Fibroblast of villous mesenchyme (primary cell): ENCODE data around the gene LCT. TPM values are rescaled to one million over a fixed set of nuclear protein-coding genes. Genes with fewer than 3 reads are reported as not detected.

Experiments used
- DNase-seq: peaks from one replicate; pipeline ENCODE4 v3.0.0-alpha.2; 2010; ENCODE audit warnings: low read depth
- H3K4me3 ChIP-seq: 2 replicates; pipeline ENCODE4 v1.5.1; 2011; ENCODE audit warnings: low read depth, mild to moderate bottlenecking, low read length
- total RNA-seq: library from RNA; depleted of rRNA; stranded (reverse); fragments of >200 nt; gene quantifications from 2 replicates; pipeline ENCODE4 v1.2.3, GENCODE V29; 2012
- TF ChIP-seq, protein P1 (sequence below): IDR thresholded peaks from 2 replicates; pipeline ENCODE4 v1.5.1; 2012; ENCODE audit warnings: low read depth, mild to moderate bottlenecking, low read length; ENCODE audit not compliant: insufficient read depth

LCT gene
- total RNA-seq, 1 donor, result under 0.01 TPM

DNA sequence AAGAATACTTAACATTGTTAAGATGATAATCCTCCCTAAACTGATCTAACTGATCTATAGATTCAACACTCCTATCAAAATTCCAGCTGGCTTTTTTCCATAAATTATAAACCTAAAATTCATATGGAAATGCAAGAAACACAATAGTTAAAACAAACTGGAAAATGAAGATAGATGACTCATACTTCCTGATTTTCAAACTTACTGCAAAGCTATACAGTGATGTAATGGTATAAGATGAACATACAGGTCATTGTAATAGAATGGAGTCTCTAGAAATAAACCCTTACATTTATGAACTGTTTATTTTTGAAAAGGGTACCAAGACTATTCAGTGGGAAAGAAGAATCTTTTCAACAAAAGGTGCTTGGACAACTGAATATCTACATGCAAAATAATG is 63.1 kb downstream of the LCT start:
- DNase-seq, result peak; percentile 7
- H3K4me3 ChIP-seq, result no peak overlapping the region
- TF ChIP-seq, protein P1, sequence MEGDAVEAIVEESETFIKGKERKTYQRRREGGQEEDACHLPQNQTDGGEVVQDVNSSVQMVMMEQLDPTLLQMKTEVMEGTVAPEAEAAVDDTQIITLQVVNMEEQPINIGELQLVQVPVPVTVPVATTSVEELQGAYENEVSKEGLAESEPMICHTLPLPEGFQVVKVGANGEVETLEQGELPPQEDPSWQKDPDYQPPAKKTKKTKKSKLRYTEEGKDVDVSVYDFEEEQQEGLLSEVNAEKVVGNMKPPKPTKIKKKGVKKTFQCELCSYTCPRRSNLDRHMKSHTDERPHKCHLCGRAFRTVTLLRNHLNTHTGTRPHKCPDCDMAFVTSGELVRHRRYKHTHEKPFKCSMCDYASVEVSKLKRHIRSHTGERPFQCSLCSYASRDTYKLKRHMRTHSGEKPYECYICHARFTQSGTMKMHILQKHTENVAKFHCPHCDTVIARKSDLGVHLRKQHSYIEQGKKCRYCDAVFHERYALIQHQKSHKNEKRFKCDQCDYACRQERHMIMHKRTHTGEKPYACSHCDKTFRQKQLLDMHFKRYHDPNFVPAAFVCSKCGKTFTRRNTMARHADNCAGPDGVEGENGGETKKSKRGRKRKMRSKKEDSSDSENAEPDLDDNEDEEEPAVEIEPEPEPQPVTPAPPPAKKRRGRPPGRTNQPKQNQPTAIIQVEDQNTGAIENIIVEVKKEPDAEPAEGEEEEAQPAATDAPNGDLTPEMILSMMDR, result no peak

DNA sequence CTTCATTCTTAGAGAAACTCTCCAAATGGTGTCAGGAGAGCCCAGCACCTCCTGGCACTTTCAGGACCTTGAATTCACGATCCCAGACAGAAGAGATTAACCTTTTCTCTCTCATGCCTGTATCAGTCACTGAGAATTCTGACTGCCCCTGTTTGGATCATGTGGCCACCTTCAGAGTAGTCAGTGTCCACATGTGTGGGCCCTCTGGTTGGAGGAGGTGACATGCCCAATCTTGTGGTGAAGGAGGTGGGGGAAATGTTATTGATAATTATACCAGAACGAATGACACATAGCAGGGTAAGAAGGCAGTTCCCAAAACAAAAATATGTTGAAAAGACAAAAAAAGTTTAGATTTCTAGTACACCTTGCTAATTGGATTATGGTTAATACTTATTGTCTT is 63.7 kb downstream of the LCT start:
- H3K4me3 ChIP-seq, result no peak overlapping the region
- no peak for DNase-seq
- TF ChIP-seq, protein P1, result no peak

DNA sequence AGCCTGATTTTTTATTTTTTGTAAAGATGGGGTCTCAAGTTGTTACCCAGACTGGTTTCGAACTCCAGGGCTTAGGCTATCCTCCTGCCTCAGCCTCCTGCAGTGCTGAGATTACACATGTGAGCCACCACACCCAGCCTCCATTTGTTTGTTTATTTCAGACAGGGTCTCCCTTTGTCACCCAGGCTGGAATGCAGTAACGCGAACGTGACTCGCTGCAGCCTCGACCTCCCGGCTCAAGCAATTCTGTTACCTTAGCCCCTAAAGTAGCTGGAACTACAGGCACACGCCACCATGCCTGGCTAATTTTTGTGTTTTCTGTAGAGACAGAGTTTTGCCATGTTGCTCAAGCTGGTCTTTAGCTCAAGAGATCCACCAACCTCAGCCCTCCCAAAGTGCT is 68.1 kb downstream of the LCT start:
- TF ChIP-seq, protein P1, result no peak
- DNase-seq, result no peak
- no peak overlapping the region for H3K4me3 ChIP-seq

DNA sequence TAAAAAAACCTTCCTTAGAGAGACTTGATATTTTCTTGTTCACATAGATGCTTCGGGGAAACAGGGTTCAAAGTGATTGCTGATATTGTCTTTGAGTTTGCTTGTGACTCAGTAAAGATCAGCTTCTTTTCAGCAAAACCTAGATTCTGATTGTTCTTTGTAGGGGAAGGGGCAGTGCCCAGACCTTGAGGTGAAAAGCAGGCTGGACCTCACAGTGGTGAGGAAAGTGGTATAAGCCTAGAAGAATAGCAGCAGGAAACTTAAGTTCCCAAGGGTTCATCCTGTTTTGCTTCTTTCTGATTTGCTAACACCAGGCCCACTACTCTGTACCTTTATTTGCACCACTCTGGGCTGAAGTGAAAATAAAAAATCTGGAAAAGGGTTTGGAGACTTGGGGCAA is 74.5 kb downstream of the LCT start:
- TF ChIP-seq, protein P1, result no peak
- no peak overlapping the region for H3K4me3 ChIP-seq
- no peak for DNase-seq

DNA sequence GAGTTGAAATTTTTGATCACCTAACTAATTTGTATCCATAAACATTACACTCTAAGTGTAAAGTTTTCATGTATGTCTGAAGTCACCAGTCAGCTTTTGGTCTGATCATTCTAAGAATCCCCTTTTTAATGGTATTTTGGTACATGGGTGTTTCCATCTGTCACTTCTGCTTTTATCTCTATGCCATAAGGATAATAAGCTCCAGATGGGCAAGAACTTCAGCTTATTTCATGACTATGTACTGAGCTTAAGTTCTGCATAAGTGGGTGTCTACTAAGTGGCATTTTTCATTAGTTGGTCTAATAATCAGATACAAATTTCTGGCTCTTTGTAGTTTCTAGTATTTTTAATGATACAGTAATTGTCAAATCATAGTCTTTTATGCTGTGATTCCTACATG is 75.0 kb downstream of the LCT start:
- TF ChIP-seq, protein P1, result no peak
- H3K4me3 ChIP-seq, result no peak overlapping the region
- no peak for DNase-seq

DNA sequence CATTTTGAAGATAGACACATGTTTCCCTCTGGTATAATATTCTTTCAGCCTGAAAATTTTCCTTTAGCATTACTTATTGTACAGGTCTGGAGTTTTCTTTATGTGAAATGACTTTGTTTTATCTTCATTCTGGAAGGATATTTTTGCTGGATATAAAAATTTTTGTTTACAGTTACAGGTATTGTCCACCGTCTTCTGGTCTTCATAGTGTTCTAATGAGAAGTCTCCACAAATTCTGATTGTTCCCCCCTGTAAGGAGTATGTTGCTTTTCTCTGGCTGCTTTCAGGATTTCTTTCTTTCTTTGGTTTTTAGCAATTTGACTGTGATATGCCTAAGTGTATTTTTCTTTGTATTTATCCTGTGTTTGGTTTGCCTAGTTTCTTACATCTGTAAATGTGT is 80.3 kb downstream of the LCT start:
- H3K4me3 ChIP-seq, result no peak overlapping the region
- DNase-seq, result no peak
- TF ChIP-seq, protein P1, result no peak

DNA sequence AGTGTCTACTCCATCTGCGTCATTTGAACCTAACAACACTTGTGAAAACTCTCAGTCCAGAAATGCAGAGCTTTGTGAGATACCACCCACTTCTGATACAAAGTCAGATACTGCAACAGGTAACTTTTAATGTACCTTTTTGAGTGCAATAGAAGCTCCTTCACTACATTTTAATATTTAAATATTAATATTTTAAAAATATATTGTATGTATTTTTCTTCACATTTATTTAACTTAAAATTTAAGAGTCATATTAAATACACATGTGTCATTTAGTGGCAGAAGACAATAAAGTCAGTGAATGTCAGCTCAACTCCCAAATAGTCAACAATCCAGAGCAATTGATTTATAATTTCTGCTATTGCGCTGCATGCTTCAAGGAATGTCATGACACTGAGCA is 81.4 kb downstream of the LCT start:
- TF ChIP-seq, protein P1, result no peak
- DNase-seq, result no peak
- no peak overlapping the region for H3K4me3 ChIP-seq
